Mucosa of stomach (tissue), 1 donor: ENCODE measurements around the gene NPY5R.

Experiments used
- H3K27me3 ChIP-seq: one replicate; pipeline ENCODE4 v1.7.0; 2013; ENCODE audit warnings: mild to moderate bottlenecking, low read length; ENCODE audit not compliant: control insufficient read depth, insufficient read depth
- H3K36me3 ChIP-seq: one replicate; pipeline ENCODE4 v1.7.0; 2013; ENCODE audit warnings: low read length; ENCODE audit not compliant: control insufficient read depth, insufficient read depth
- H3K4me1 ChIP-seq: one replicate; pipeline ENCODE4 v1.7.0; 2013; ENCODE audit warnings: mild to moderate bottlenecking, low read length; ENCODE audit not compliant: control insufficient read depth, insufficient read depth
- H3K4me3 ChIP-seq: one replicate; pipeline ENCODE4 v1.7.0; 2013; ENCODE audit warnings: low read length
- H3K9ac ChIP-seq: one replicate; pipeline ENCODE4 v1.7.0; 2013; ENCODE audit warnings: mild to moderate bottlenecking, low read length, moderate library complexity
- H3K9me3 ChIP-seq: one replicate; pipeline ENCODE4 v1.7.0; 2013; ENCODE audit warnings: mild to moderate bottlenecking, low read length, moderate library complexity; ENCODE audit not compliant: control insufficient read depth
- donor health status: Pancreatic carcinoma.

The NPY5R gene

GRCh38 chr4:163350672-163351071 is 7.0 kb downstream of the NPY5R start:
- no peak overlapping the region for H3K4me3 ChIP-seq
- no peaks in the 10 kb centered on the region for H3K9me3 ChIP-seq
- H3K36me3 ChIP-seq = no peaks in the 10 kb centered on the region
- no peaks in the 10 kb centered on the region for H3K27me3 ChIP-seq
- no peak overlapping the region for H3K9ac ChIP-seq
- H3K4me1 ChIP-seq = no peaks in the 10 kb centered on the region

- no peak overlapping the region for H3K9ac ChIP-seq
- H3K4me3 ChIP-seq = no peak overlapping the region
- H3K4me1 ChIP-seq = no peaks in the 10 kb centered on the region
- no peaks in the 10 kb centered on the region for H3K9me3 ChIP-seq
- H3K27me3 ChIP-seq = no peaks in the 10 kb centered on the region
- H3K36me3 ChIP-seq = no peaks in the 10 kb centered on the region
Observed at GRCh38 chr4:163353054-163353453, 9.4 kb downstream of the NPY5R start.

GRCh38 chr4:163356104-163356503 is 12.4 kb downstream of the NPY5R start:
- Histone ChIP-seq H3K4me3 (no peak overlapping the region), H3K9me3 (no peaks in the 10 kb centered on the region), H3K9ac (no peak overlapping the region), H3K4me1 (no peaks in the 10 kb centered on the region), H3K27me3 (no peaks in the 10 kb centered on the region), H3K36me3 (no peaks in the 10 kb centered on the region)

- Histone ChIP-seq H3K36me3 (no peaks in the 10 kb centered on the region), H3K4me3 (no peak overlapping the region)
Observed at GRCh38 chr4:163367651-163368050, 24.0 kb downstream of the NPY5R start.

GRCh38 chr4:163372029-163372428 is 28.3 kb downstream of the NPY5R start:
- Histone ChIP-seq H3K4me1 (no peaks in the 10 kb centered on the region), H3K27me3 (no peaks in the 10 kb centered on the region), H3K36me3 (no peaks in the 10 kb centered on the region), H3K4me3 (no peak overlapping the region), H3K9ac (no peak overlapping the region), H3K9me3 (no peaks in the 10 kb centered on the region)

More at GRCh38 chr4:163367651-163368050, 24.0 kb downstream of the NPY5R start:
- Histone ChIP-seq H3K9ac (no peak overlapping the region), H3K4me1 (no peaks in the 10 kb centered on the region), H3K9me3 (no peaks in the 10 kb centered on the region), H3K27me3 (no peaks in the 10 kb centered on the region)

- Histone ChIP-seq H3K36me3 (no peaks in the 10 kb centered on the region), H3K4me1 (no peaks in the 10 kb centered on the region), H3K9me3 (no peaks in the 10 kb centered on the region), H3K9ac (no peak overlapping the region), H3K4me3 (no peak overlapping the region), H3K27me3 (no peaks in the 10 kb centered on the region)
Observed at GRCh38 chr4:163378661-163379060, 35.0 kb downstream of the NPY5R start.

- Histone ChIP-seq H3K9ac (no peak overlapping the region), H3K27me3 (no peaks in the 10 kb centered on the region), H3K4me1 (no peaks in the 10 kb centered on the region), H3K36me3 (no peaks in the 10 kb centered on the region), H3K4me3 (no peak overlapping the region), H3K9me3 (no peaks in the 10 kb centered on the region)
Observed at GRCh38 chr4:163380703-163381102, 37.0 kb downstream of the NPY5R start.

GRCh38 chr4:163382178-163382869 is 38.6 kb downstream of the NPY5R start:
- Histone ChIP-seq H3K4me1 (no peaks in the 10 kb centered on the region), H3K27me3 (no peaks in the 10 kb centered on the region), H3K9ac (no peak overlapping the region), H3K36me3 (no peaks in the 10 kb centered on the region), H3K9me3 (no peaks in the 10 kb centered on the region), H3K4me3 (no peak overlapping the region)

- Histone ChIP-seq H3K4me1 (no peaks in the 10 kb centered on the region), H3K9ac (no peak overlapping the region), H3K4me3 (no peak overlapping the region), H3K36me3 (no peaks in the 10 kb centered on the region), H3K27me3 (no peaks in the 10 kb centered on the region), H3K9me3 (no peaks in the 10 kb centered on the region)
Observed at GRCh38 chr4:163384434-163384833, 40.7 kb downstream of the NPY5R start.

GRCh38 chr4:163384926-163385325 is 41.2 kb downstream of the NPY5R start:
- H3K4me3 ChIP-seq = no peak overlapping the region
- no peaks in the 10 kb centered on the region for H3K27me3 ChIP-seq
- no peaks in the 10 kb centered on the region for H3K36me3 ChIP-seq
- H3K4me1 ChIP-seq = no peaks in the 10 kb centered on the region
- no peak overlapping the region for H3K9ac ChIP-seq
- H3K9me3 ChIP-seq = no peaks in the 10 kb centered on the region

- H3K4me3 ChIP-seq = no peak overlapping the region
- no peaks in the 10 kb centered on the region for H3K27me3 ChIP-seq
- H3K36me3 ChIP-seq = no peaks in the 10 kb centered on the region
- H3K4me1 ChIP-seq = no peaks in the 10 kb centered on the region
- no peak overlapping the region for H3K9ac ChIP-seq
- no peaks in the 10 kb centered on the region for H3K9me3 ChIP-seq
Observed at GRCh38 chr4:163385466-163385865, 41.8 kb downstream of the NPY5R start.

GRCh38 chr4:163391756-163392155 is 48.1 kb downstream of the NPY5R start:
- Histone ChIP-seq H3K4me1 (no peaks in the 10 kb centered on the region), H3K36me3 (no peaks in the 10 kb centered on the region), H3K9ac (no peak overlapping the region), H3K27me3 (no peaks in the 10 kb centered on the region), H3K4me3 (no peak overlapping the region), H3K9me3 (no peaks in the 10 kb centered on the region)

GRCh38 chr4:163392328-163392727 is 48.6 kb downstream of the NPY5R start:
- no peaks in the 10 kb centered on the region for H3K27me3 ChIP-seq
- no peaks in the 10 kb centered on the region for H3K36me3 ChIP-seq
- H3K4me3 ChIP-seq = no peak overlapping the region
- H3K9me3 ChIP-seq = no peaks in the 10 kb centered on the region
- no peak overlapping the region for H3K9ac ChIP-seq
- H3K4me1 ChIP-seq = no peaks in the 10 kb centered on the region
